Heart left ventricle (tissue), 16 donors: ENCODE data around the gene PCNX4. TPM values are rescaled to one million over a fixed set of nuclear protein-coding genes. Genes with fewer than 3 reads are reported as not detected.

Source experiments
- ATAC-seq, 4 donors: fragments of 200-7000 bp; cut with Tn5 transposase; one replicate each; pipeline ENCODE4 v1.9.1; 2020 to 2022; ENCODE audit warnings: moderate library complexity in 4 of 4, mild to moderate bottlenecking in 3 of 4, moderate number of reproducible peaks in 1 of 4
- DNase-seq, 5 donors: peaks; one replicate each; pipeline ENCODE4 v3.0.0-alpha.2; 2020
- H3K27ac ChIP-seq, 12 donors: fragments of 200-600 bp; sonication (generic) in 4 of 12; one replicate each; pipeline versions ENCODE4 v1.5.0 to v1.8.0; 2016 to 2022; ENCODE audit warnings: mild to moderate bottlenecking in 2 of 12
- H3K27me3 ChIP-seq, 9 donors: fragments of 200-600 bp; sonication (generic) in 2 of 9; one replicate each; pipeline versions ENCODE4 v1.5.1 to v1.8.0; 2016 to 2022; ENCODE audit warnings: mild to moderate bottlenecking in 3 of 9
- H3K36me3 ChIP-seq, 9 donors: fragments of 200-600 bp; sonication (generic) in 2 of 9; one replicate each; pipeline versions ENCODE4 v1.5.0 to v1.8.0; 2018 to 2022; ENCODE audit warnings: mild to moderate bottlenecking in 2 of 9
- H3K4me1 ChIP-seq, 12 donors: fragments of 200-600 bp; sonication (generic) in 4 of 12; one replicate each; pipeline versions ENCODE4 v1.5.0 to v1.8.0; 2016 to 2022; ENCODE audit warnings: mild to moderate bottlenecking in 3 of 12
- H3K4me3 ChIP-seq, 12 donors: fragments of 200-600 bp; sonication (generic) in 4 of 12; one replicate each; pipeline versions ENCODE4 v1.5.0 to v1.8.0; 2017 to 2022; ENCODE audit warnings: mild to moderate bottlenecking in 9 of 12, moderate library complexity in 4 of 12
- H3K9me3 ChIP-seq, 12 donors: fragments of 200-600 bp; sonication (generic) in 4 of 12; one replicate each; pipeline versions ENCODE4 v1.5.0 to v1.8.0; 2016 to 2022; ENCODE audit warnings: mild to moderate bottlenecking in 1 of 12
- POLR2A ChIP-seq, 2 donors: fragments of 450-650 bp; IDR thresholded peaks; one replicate each; pipeline ENCODE4 v1.6.1; 2017; ENCODE audit warnings: antibody characterized with exemption in 2 of 2, mild to moderate bottlenecking in 2 of 2, moderate library complexity in 2 of 2
- WGBS, 4 donors: extraction: QIAGEN DNeasy Blood & Tissue Kit in 2 of 4; methylation state at CpG; one replicate each; pipeline versions ENCODE4 v1.1.5 to v1.1.7; 2013 to 2018; 5-methylcytosine and 5-hydroxymethylcytosine counted together
- intact Hi-C, 10 donors: fragments of 100-400 bp; cut with DNase I; formaldehyde crosslinking; loops; one replicate each; pipeline versions ENCODE4 v1.11.1 to v1.14.2; 2022
- polyA plus RNA-seq, 2 donors: library from polyadenylated mRNA; stranded (reverse); fragments of 200-250 nt; gene quantifications; one replicate each; pipeline ENCODE4 v1.2.3, GENCODE V29; 2013
- total RNA-seq, 9 donors: library from RNA; depleted of rRNA in 2 of 9; stranded (reverse); fragments of >200 nt in 2 of 9; fragmentation: NEBNext Ultra II Directional in 3 of 9; extraction: Animal tissue kit (Norgen Biotek cat#: 25700) in 3 of 9; gene quantifications; one replicate each; pipeline versions ENCODE4 v1.1.0 to v1.2.4, GENCODE V29; 2016 to 2023
- TF ChIP-seq, protein P1 (sequence below), 12 donors: fragments of 200-600 bp; sonication (generic) in 4 of 12; IDR thresholded peaks; one replicate each; pipeline versions ENCODE4 v1.5.0 to v1.8.0; 2018 to 2022; ENCODE audit warnings: antibody characterized with exemption in 12 of 12, mild to moderate bottlenecking in 5 of 12
- donor health status: ischemic (EF 13 %, LVEDD 7.1; RV severe dilation, severe dysfunction).
- donor health status: healthy with polysubstance abuse.
- donor health status: DM: no; HTN: yes; CAD: no.
- donor health status: DM: no; HTN: no; CAD: no.
- donor health status: ischemic (EF 25% LVEDD 6.9; RV normal size, moderate dysfunction).
- donor health status: ischemic (EF 25% LVEDD 5.7; RV mildly dilated, moderate dysfunction).
- donor health status: healthy.
- donor health status: DM: yes; HTN: yes; CAD: no.
- donor health status: ischemic (EF 35%, LVEDD 5.7; RV mildly dilated, moderate dysfunction).
- donor health status: nonischemic (EF 11% LVEDD 7.7; RV severe dilation, severe dysfunction).
- donor health status: DM: yes; HTN: yes; CAD: no.
- donor health status: PGD.
- donor health status: ischemic (EF 29% LVEDD 5.4; RV normal size, mild dysfunction).
- donor health status: nonischemic (EF 23%, LVEDD 6.1; RV moderate dilation, normal function).

The PCNX4 gene
- total and polyA plus RNA-seq, 11 donors, result 19.7 to 56.2 (median 32.4) TPM

DNA sequence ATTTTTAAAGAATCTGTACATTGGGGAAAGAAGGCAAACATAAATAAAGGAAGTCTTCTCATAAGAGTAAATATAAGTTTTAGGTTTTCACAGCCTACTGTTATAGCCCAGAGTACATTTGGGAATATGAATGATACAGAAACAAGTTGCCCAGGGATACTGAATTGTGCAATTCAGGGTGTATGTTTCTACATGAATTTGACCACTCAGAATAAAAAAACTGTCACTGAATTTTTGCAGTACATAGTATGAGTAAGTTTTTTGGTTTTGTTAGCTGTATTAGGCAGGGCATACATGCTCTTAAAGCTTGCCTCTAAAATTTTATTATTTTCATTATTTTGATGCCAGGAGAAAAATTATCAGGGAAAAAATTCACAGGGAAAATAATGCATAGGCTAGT lies 6.6 kb upstream of the PCNX4 start:
- peaks cover 0 to 6% (median 0%) of the 10 kb centered on the region in 12 donors for H3K4me1 ChIP-seq
- H3K27me3 ChIP-seq, result no peaks in the 10 kb centered on the region
- H3K27ac ChIP-seq, result no peak overlapping the region
- TF ChIP-seq, protein P1, sequence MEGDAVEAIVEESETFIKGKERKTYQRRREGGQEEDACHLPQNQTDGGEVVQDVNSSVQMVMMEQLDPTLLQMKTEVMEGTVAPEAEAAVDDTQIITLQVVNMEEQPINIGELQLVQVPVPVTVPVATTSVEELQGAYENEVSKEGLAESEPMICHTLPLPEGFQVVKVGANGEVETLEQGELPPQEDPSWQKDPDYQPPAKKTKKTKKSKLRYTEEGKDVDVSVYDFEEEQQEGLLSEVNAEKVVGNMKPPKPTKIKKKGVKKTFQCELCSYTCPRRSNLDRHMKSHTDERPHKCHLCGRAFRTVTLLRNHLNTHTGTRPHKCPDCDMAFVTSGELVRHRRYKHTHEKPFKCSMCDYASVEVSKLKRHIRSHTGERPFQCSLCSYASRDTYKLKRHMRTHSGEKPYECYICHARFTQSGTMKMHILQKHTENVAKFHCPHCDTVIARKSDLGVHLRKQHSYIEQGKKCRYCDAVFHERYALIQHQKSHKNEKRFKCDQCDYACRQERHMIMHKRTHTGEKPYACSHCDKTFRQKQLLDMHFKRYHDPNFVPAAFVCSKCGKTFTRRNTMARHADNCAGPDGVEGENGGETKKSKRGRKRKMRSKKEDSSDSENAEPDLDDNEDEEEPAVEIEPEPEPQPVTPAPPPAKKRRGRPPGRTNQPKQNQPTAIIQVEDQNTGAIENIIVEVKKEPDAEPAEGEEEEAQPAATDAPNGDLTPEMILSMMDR (IDR thresholded peaks at IDR 0.05), result no peak
- no peak for TF ChIP-seq POLR2A (IDR thresholded peaks at IDR 0.05)
- H3K4me3 ChIP-seq, result no peak overlapping the region
- no peak for DNase-seq
- intact Hi-C loops, result loop anchor here in 1 of 10 donors (10.0 kb wide), 1 partner anchor 160 kb away; the partner anchor contains the start of gene PPM1A
- ATAC-seq, result no peak
- H3K9me3 ChIP-seq, result no peaks in the 10 kb centered on the region
- no peaks in the 10 kb centered on the region for H3K36me3 ChIP-seq

DNA sequence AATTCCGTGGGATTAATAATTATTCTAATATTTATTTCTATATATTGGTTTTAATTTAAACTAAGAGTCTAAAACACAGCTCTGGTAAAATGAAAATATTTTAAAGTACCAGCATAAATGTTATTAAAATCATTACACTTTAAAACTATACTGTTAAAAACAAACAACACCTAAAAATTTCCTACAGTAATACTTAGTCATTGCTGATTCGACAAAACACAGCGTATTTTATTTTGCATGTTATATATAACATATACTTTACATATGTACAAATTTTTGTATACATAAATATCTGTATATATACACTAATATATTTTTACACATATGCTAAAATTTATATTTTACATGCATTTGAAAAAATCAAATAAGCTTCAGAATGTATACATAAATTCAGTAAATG lies 6.0 kb upstream of the PCNX4 start:
- ATAC-seq, result no peak

DNA sequence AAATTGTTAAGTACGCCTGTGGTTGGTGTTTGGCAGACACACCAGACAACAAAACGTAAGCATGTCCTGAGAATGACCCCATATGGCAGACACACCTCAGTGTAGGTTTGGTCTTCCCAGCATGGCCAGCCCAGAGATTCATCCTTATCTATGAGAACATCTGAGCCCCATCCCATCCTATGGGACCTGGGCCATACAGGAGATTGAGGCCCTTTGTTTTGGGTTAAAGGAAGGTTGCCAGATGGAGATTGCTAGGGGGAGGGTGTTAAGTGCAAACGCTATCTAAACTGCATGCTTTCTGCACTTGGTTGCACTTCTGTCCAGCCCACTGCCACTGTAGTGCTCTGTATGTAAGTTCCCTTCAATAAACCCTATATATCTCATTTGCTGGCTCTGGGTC lies 4.1 kb upstream of the PCNX4 start:
- Histone ChIP-seq H3K9me3 (no peaks in the 10 kb centered on the region), H3K4me3 (no peak overlapping the region), H3K27me3 (no peaks in the 10 kb centered on the region), H3K27ac (no peak overlapping the region), H3K4me1 (peaks cover 0 to 15% (median 0%) of the 10 kb centered on the region in 12 donors), H3K36me3 (no peaks in the 10 kb centered on the region)
- whole genome bisulfite sequencing, 4 donors, result 57 to 65% (median 59%) methylated on average over 3 of the region's 3 CpGs
- TF ChIP-seq POLR2A (IDR thresholded peaks at IDR 0.05), result no peak
- TF ChIP-seq, protein P1 (IDR thresholded peaks at IDR 0.05), result no peak
- intact Hi-C loops, result loop anchor here in 1 of 10 donors (10.0 kb wide), 1 partner anchor 157 kb away; the partner anchor contains the start of gene PPM1A
- ATAC-seq (no peak), DNase-seq (no peak)

More for the DNA sequence above, 6.0 kb upstream of the PCNX4 start:
- TF ChIP-seq, protein P1 (IDR thresholded peaks at IDR 0.05), result no peak
- no peak for TF ChIP-seq POLR2A (IDR thresholded peaks at IDR 0.05)
- no peaks in the 10 kb centered on the region for H3K36me3 ChIP-seq
- H3K27me3 ChIP-seq, result no peaks in the 10 kb centered on the region
- H3K4me1 ChIP-seq, result peaks cover 0 to 12% (median 0%) of the 10 kb centered on the region in 12 donors
- WGBS, 4 donors, result 95 to 98% (median 97%) methylated on average over 3 of the region's 3 CpGs
- no peak overlapping the region for H3K27ac ChIP-seq
- DNase-seq, result no peak
- intact Hi-C loops, result loop anchor here in 1 of 10 donors (10.0 kb wide), 1 partner anchor 159 kb away; the partner anchor contains the start of gene PPM1A
- H3K4me3 ChIP-seq, result no peak overlapping the region
- no peaks in the 10 kb centered on the region for H3K9me3 ChIP-seq

DNA sequence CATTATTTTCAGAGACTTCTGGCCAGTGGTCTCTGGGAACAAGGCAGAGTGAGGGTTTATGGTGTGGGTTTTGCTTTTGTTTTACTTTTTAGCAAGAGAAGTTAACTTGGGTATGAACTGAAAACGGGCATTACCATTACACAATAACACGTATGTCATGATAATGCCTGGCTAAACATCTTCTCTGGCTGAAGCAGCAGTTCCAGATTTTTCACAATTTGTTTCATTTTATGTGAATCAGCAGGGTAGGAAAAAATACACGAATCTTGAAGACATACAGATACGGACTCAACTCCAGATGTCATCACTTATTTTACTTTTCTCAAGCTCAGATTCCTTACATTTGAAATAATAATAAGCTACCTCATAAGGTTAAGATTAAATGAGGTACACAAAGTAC lies 2.5 kb upstream of the PCNX4 start:
- Histone ChIP-seq H3K36me3 (no peaks in the 10 kb centered on the region), H3K27me3 (no peaks in the 10 kb centered on the region), H3K9me3 (no peaks in the 10 kb centered on the region), H3K27ac (no peak overlapping the region), H3K4me3 (no peak overlapping the region), H3K4me1 (peaks cover 0 to 29% (median 9%) of the 10 kb centered on the region in 12 donors)
- DNase-seq (no peak), ATAC-seq (no peak)
- TF ChIP-seq POLR2A (IDR thresholded peaks at IDR 0.05), result no peak
- 59 to 75% (median 67%) methylated on average over 4 of the region's 4 CpGs for WGBS, 4 donors
- intact Hi-C loops, result loop anchor here in 1 of 10 donors (10.0 kb wide), 1 partner anchor 156 kb away; the partner anchor contains the start of gene PPM1A
